Stimulated activated CD4-positive, alpha-beta T cell treated with anti-CD3 and anti-CD28 coated beads, Interleukin-12 subunit alpha, Interleukin-12 subunit beta, amount 100 ng/mL, for 48 hours (primary cell): Measurements from ENCODE around the gene CIAO2B.

ENCODE experiments used
- DNase-seq, 3 donors: peaks; one replicate each; pipeline ENCODE4 v3.0.0-alpha.2; 2020; ENCODE audit warnings: low read depth in 2 of 3, low spot score in 1 of 3

The CIAO2B gene

GRCh38 chr16:66920924-66921680, 13.1 kb downstream of the CIAO2B start:
- no peak for DNase-seq

GRCh38 chr16:66920299-66920590, 14.0 kb downstream of the CIAO2B start:
- DNase-seq: no peak

DNA sequence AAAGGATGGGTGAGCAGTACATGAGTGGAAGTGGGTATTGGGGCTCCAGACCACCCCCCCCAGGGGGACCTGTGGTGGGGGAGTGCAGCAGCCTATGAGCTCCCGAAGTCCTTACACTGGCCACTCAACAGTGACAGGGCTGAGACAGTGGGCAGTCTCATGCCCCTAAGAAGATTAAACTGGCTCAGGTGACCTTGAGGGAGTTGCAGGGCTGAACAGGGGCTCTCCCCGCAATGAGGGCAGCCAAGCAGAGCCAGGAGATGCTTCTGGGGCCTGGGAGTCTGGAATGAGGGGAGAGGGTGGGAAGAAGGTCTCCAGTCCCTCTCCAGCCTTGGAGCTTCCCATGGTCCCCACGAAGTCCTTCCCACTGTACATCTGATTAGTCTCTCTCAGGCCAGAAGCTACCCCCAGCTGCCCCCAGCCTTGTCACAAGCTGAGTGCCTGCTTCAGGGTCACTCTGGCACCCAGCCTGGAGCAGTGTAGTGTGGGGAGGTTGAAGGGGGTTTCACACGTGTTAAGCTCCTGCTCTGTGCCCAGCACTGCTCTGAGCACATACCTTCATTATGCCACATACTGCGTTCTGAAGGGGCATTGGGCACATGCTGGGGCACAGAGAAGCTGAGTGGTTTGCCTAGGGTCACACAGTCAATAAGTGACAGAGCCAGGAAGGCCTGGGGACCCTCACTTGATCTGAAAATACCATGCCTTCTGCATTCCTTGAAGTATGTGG, 14.5 kb downstream of the CIAO2B start:
- DNase-seq: no peak

GRCh38 chr16:66918803-66919568, 15.2 kb downstream of the CIAO2B start, which contains the start of gene CDH16:
CDH16 (minus strand) TSS chr16:66918885; CDS start chr16:66918065, 820 bp downstream.
- no peak for DNase-seq

- DNase-seq: no peak
Observed at GRCh38 chr16:66918355-66918754, 15.8 kb downstream of the CIAO2B start.

DNA sequence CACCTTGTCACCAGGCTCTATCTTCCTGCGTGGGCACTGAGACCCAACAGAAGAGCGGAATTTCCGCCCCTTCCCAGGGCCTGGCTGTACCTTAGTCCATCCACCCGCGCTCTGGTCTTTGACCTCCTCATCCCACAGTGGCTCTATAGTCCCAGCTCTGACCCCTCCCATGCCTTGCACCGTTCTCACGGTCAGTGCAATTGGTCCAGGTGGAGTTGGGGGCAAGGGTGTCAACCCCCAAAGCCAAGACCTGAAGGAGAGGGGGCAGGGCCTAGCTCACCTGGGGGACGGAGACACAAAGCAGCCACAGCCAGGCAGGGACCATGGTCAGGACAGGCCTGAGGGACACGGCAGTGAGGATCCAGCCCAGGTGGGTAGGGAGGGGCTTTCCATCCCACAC, 16.5 kb downstream of the CIAO2B start:
- DNase-seq: no peak

DNA sequence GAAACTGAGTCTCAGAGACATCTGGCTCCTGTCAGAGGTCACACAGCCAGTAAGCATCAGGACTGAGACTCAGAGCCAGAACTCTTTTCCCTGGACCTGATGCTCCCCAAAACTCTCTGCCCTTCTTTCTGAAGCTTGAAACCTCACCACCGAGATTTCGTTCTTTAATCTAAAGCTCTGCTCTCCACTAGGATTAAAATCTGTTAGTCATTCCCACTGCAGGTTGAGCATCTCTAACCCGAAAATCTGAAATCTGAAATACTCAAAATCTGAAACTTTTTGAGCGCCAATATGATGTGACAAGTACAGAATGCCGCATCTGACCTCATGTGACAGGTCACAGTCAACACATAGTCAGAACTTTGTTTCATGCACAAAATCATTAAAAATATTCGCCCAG, 17.7 kb downstream of the CIAO2B start:
- DNase-seq: no peak

GRCh38 chr16:66915041-66915440, 19.2 kb downstream of the CIAO2B start:
- no peak for DNase-seq

- no peak for DNase-seq
Observed at GRCh38 chr16:66914541-66914940, 19.7 kb downstream of the CIAO2B start.

- DNase-seq: no peak
Observed at GRCh38 chr16:66913711-66914110, 20.5 kb downstream of the CIAO2B start.

GRCh38 chr16:66913081-66913480, 21.1 kb downstream of the CIAO2B start:
- DNase-seq: no peak

- no peak for DNase-seq
Observed at GRCh38 chr16:66911801-66912200, 22.4 kb downstream of the CIAO2B start.

- no peak for DNase-seq
Observed at GRCh38 chr16:66911112-66911511, 23.1 kb downstream of the CIAO2B start.

DNA sequence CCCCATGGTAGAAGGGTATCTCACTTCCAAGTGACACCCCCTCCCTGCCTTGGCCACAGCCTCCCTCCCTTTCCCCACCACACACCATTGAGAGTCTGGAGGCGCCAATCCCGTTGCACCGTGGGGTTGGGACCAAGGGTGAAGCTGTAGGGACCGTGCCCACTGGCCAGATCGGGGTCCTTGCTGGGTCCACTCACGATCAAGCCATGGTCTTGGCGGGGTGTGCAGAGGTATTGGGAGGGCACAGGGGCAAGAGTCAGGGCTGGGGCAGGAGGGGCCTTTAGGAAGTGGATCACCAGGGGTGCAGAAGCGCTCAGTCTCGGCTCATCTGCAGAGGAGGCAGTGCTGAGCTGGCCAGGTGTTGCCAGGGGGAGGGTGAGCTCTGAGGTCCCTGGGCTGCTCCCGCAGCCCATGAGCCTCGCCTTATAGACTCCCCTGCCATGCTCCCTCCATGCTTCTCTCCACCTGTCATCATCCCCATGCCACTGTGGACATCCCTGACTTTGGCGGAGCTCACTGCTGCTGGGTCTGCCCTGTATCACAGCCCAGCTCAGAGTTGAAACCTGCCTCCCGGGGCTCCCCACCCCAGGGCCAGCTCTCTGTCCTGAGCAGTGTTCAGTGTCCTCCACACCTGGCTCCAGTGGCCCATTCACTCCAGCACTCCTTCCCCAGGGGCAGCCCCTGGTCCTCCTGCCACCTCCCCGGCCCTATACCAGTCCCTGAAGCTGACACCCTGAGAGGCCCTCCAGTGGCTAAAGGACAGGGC, 23.8 kb downstream of the CIAO2B start:
- DNase-seq: no peak

DNA sequence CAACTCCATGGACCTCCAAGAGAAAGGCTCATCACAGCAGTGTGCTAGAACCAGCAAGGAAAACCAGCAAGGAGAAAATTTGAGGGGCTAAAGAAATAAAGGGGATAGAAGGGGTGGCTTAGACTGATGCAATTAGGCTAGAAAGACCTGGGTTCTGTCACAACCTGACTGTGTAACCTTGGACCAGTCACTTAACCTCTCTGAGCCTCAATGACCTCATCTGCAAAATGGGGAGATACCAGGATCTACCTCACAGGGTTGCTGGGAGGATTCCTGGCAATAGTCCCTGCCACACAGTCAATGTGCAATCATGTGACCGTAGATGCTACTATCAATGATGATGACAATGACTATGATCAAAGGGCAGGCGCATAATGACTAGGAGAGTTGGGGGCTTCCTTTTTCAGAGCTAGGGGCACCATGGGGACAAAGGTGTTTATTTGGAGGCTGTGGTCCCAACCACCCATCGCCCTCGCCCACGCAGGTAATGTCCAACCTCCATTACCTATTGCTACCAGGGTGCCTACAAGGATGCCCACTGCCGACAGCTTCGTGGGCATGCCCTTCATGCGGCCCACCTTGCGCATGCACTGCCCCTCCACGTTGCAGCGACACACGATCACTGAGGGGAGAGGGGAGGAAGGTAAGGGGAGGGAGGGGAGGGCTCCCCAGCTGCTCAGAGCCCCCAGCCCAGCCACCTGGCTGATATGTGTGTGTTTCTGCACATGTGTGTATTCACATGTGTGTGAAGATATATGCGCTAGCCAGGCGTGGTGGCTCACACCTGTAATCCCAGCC, 25.2 kb downstream of the CIAO2B start:
- no peak for DNase-seq

- no peak for DNase-seq
Observed at GRCh38 chr16:66908116-66908515, 26.1 kb downstream of the CIAO2B start.

DNA sequence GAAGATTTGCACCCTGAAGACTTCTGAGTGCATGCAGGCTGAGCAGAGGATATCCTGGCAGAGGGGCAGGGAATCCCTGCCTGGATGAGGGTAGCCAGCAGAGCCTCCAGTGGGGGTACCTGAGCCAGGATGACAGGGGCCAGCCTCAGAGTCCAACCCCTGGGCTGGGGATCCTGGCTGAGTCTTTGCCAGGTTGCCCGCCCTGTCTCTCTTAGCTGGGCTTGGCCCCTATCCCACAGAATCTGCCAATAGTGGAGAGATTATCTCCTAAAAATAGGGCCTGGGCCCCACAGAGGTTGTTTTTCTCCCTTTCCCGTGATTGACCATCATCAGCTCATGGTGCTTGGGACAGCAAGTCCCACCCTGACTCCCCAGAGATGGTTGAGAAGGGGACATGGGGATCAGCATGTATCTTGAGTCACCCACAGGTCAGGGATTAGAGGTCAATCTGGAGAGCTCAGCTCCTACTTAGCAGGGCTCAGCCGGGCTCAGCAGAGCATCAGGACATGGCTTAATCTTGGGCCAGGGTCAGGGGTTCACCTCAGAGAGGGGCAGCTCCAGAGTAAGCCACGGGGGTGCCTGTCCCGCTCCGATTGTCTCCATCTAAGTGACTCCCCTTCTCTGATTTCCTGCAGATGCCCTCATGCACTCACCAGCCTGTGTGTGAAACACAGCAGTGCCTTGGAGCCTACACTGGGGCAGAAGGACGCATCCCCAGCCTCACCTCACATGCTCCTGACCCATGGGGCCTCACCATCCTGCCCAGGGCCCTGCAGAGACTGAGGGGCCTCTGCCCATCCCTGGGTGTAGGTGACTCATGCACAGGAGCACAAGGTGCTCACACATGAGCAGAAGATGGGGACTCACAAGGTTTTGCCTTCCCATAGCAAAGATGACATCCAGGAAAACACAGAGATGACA, 27.0 kb downstream of the CIAO2B start:
- DNase-seq: no peak

DNA sequence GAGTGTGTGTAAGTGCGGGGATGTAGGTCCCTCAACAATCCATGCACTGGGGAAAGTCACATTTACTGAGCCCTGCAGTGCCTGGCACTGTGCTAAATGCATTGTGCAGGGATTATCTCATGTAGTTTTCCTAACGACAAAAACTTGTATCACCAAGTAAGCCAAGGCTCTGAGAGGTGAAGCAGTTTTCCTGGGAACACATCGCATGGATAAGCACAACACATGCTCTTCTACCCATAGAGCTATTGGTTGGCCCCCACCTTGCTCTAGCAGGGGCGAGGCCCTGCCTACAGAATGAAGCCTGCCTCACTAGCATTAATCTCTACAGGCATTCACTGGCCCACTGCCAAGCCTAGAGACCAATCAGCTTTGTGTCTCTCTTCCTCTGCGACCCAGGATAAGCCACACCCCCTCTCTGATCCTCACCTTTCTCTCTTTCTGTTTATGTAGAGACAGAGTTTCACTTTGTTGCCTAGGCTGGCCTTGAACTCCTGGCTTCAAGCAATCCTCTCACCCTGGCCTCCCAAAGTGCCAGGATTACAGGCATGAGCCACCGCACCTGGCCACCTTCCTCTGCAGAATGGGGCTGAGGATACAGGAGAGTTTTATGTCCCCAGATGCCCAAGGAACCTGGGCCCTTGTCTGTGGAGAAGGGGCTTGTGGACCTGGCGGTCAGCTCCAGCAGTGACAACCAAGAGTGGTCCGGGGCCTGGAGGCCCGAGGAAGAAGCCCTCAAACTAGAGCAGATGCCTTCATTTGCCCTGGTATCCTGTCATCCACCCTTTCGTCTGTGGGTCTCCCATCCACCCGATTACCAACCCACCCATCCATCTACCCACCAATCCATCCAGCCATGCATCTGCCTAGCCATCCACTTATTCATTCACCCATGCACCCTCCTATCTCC, 28.3 kb downstream of the CIAO2B start:
- DNase-seq: no peak
